HG03108 (cell line): ENCODE results near the gene EFNA4.

Source experiments
- ATAC-seq: cut with Tn5 transposase; IDR thresholded peaks from one replicate; pipeline ENCODE4 v1.9.1; 2021; ENCODE audit warnings: moderate library complexity; ENCODE audit not compliant: unreplicated experiment

The EFNA4 gene

DNA sequence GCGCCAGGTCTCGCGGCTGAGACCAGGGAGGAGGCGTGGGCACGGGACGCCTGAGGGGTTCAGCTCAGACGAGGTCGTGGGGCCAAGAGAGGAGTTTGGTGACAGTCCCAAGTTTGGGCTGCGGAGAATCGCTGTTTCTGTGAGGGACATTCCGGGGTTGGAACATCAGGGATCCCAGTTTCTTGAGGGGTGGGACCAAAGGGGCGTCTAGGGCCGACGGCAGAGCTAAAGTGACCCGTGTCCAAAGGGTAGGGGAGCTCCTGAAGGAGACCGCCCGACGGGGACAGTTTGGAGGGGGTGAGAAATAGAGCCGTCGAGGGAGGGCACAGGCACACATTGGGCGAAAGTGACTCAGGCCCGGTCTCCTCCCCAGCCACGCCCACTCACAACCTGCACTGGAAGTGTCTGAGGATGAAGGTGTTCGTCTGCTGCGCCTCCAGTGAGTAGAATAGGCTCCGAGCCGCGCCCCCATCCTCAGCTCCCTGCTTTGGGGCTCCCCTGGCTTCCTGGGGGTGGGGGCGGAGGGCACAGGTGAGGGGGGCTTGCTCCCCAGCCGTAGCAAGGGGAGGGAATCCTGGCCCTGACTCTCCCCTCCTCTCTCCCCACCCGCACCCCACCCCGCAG lies 22.1 kb downstream of the EFNA4 start:
- ATAC-seq: no peak

DNA sequence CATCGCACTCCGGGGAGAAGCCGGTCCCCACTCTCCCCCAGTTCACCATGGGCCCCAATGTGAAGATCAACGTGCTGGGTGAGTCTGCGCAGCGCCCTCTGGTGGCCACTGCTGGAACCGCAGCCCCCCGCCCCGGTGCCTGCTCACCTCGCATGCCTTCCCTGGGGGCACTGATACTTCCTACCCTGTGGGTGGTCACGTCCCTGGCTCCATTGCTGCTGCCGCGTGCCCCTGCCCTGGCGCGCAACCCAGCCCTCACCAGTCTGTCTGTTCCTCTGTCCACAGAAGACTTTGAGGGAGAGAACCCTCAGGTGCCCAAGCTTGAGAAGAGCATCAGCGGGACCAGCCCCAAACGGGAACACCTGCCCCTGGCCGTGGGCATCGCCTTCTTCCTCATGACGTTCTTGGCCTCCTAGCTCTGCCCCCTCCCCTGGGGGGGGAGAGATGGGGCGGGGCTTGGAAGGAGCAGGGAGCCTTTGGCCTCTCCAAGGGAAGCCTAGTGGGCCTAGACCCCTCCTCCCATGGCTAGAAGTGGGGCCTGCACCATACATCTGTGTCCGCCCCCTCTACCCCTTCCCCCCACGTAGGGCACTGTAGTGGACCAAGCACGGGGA lies 22.7 kb downstream of the EFNA4 start:
- ATAC-seq: no peak

DNA sequence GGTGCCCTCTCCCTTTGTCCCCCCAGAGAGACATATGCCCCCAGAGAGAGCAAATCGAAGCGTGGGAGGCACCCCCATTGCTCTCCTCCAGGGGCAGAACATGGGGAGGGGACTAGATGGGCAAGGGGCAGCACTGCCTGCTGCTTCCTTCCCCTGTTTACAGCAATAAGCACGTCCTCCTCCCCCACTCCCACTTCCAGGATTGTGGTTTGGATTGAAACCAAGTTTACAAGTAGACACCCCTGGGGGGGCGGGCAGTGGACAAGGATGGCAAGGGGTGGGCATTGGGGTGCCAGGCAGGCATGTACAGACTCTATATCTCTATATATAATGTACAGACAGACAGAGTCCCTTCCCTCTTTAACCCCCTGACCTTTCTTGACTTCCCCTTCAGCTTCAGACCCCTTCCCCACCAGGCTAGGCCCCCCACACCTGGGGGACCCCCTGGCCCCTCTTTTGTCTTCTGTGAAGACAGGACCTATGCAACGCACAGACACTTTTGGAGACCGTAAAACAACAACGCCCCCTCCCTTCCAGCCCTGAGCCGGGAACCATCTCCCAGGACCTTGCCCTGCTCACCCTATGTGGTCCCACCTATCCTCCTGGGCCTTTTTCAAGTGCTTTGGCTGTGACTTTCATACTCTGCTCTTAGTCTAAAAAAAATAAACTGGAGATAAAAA lies 23.5 kb downstream of the EFNA4 start:
- no peak for ATAC-seq

DNA sequence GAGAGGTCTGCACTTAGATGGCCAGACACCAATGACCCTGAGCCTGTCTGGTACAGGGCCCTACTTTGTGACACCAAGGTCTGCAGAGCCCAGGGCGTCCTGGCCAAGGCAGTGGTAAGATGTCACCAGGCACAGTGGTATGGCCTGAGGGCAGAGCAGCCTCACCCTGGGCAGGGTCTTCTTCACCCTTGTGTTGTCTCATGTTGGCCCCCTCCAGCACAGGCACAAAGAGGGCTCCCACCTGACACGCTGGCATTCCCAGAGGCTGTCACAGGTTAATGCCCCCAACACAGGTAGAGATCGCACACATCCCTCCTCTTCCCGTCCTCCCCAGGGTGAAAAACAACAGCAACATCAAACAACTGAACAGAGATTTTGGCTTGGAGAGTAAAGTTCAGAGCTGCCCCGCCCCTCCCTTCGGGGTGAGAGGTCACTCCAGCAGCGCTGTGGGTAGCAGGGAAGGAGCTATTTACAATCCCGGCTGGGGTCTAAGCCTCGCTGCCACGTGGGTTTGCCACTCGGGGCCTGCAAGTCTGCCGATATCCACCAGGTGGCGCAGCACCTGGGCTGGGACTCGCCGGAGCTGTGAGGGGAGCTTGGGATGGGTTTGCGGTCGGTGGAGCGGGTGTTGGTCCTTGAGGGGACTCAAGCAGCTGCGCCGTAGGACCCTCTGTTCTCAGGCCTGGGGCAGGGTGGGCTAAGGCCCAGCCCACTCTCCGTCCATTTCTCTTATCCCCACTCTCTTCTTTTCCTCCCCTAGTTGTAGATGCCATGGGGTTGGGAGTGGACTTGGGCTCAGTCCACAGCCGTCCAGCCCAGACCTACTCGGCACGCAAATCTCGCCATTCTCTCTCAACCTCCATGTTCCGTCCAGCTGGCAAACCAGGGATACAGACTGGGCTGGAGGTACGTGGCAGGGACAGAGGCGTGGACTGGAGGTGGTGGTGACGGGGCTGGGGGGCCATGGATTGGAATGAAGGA lies 27.8 kb downstream of the EFNA4 start:
- ATAC-seq: no peak

- no peak for ATAC-seq
Observed at GRCh38 chr1:155092131-155092530, 28.6 kb downstream of the EFNA4 start.

- ATAC-seq: no peak
Observed at GRCh38 chr1:155092641-155093040, 29.1 kb downstream of the EFNA4 start.

DNA sequence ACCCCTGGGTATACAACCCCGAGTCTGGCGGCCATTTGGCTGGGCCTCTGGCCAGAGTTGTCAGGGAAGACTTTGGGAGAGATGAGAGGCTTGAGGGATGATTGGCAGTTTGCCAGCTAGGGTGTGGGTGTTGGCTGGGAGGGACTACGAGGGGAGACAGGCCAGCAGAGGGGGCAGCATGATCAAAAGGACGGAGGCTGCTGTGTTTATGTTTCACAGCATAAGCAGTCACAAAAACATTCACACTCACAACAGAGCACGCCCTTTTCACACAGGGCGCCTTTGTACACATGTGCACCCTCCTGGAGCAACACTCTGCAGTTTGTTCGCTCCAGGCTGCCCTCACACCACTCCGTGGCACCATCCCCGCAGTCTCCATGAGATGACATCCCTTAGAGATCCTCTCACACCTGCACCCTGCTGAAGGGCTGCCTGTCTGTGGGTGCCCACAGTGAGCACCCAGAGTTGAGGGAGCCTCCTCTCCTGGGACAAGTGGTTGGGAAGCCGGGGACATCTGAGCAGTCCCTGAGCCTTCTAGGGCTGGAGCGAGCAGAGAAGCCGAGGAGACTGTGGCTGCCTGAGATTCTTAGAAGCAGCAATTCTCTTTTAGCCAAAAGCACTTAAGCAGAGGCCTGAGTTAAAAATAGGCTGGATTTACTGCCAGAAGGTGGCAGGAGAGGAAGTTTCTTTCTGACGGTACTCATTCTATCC lies 30.5 kb downstream of the EFNA4 start:
- no peak for ATAC-seq

DNA sequence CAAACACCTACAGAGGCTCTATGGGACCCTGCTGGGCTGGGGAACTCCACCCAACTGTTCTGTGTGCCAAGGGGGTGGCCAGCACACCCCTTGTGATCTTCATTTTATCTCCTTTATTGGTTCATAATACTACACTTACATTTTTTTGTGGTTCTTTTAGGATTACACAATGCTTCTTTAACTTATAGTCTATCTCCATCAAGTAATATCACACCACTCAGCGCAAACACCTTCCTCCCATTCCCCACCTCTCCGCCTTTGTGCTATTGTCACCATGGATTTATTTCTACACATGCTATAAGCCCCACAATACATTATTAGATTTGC lies 31.0 kb downstream of the EFNA4 start:
- no peak for ATAC-seq

DNA sequence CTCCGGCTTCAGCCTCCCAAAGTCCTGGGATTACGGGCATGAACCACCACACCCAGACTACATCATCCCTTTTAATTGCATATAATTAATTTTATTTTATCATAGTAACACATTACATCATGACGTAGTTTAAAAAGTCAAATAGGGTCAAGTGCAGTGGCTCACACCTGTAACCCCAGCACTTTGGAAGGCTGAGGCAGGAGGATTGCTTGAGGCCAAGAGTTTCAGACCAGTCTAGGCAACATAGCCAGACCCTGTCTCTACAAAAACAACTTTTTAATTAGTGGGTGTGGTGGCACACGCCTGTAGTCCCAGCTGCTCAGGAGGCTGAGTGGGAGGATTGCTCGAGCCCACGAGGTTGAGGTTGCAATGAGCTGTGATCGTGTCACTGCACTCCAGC lies 35.8 kb downstream of the EFNA4 start:
- ATAC-seq: no peak

GRCh38 chr1:155103325-155103724 lies 39.8 kb downstream of the EFNA4 start:
- no peak for ATAC-seq

DNA sequence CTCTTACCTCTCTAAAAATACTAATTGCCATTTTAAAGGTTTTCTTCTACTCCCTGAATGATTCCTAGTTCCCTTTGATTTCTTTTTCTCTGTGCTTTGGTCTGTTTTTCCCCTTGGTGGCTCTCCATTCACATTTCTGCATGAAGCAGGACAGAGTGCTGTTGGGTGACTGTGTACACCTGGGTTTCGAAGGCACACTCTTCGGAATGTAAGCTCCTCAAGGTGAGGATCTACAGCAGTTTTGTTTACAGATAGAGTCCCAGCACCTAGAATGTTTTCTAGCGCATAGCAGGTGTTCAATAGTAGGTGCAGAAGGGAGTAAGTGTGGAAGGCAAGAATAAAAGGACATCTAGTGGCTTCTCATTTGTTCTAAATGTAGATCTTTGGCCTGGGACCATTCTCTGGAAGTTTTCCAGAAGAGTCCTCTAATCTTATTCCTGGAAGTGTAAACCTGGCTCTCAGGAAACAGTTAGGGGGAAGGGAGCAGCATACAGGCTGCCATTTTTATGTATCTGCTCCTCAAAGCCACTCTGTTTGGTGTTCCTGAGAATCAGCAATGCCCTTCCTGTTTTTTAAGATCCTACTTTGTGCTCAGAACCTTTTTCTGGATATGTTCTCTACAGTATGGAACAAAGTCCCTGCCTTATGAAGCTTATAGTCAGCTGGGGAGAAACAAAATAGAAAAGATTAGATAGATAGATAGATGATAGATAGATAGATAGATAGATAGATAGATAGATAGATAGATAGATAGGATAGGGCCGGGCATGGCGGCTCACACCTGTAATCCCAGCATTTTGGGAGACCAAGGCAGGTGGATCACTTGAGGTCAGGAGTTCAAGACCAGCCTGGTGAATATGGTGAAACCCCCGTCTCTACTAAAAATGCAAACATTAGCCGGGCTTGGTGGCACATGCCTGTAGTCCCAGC lies 41.3 kb downstream of the EFNA4 start:
- no peak for ATAC-seq

- no peak for ATAC-seq
Observed at GRCh38 chr1:155105604-155106011, 42.1 kb downstream of the EFNA4 start.

- ATAC-seq: no peak
Observed at GRCh38 chr1:155106862-155107261, 43.3 kb downstream of the EFNA4 start.

DNA sequence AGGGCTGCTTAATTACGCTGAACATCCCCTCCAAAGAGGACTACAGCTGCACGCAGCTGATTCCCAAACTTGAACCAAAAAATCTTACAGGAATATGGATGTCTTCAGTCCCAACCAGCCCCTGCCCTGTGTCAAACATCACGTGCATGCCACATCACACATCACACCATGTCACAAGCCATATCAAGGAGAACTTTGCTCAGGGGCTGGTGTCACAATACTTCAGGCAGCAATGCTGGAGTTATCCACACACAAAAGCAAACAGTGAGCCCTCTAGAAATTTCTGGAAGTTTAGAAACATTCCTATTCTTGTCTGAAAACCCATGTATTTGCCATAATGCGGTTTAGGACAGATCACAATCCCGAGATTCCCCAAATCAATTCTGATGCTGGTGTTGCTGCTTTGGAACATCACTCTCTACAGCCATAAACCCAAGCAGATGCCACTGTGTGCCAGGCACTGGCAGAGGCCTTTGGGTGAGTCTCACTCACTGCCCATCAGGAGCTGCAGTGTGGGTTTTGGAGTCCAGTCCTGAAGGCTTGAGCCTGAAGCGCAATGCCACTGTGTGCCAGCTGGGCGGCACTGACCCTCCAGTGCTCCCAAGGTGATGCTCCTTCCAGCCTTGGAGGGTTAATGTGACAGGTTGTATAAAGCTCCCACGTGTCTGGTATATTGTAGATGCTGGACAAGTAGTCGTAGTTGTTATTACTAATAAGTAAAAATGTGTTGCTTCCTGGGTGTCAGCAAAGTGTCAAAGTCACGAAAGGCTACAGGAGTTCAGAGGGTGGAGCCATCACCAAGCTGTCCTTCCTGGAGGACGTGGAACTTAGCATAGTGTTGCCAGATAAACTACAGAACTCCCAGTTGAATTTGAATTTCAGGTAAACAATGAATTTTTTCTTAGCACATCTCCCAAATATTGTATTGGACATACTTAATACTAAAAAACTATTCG lies 44.0 kb downstream of the EFNA4 start:
- no peak for ATAC-seq

DNA sequence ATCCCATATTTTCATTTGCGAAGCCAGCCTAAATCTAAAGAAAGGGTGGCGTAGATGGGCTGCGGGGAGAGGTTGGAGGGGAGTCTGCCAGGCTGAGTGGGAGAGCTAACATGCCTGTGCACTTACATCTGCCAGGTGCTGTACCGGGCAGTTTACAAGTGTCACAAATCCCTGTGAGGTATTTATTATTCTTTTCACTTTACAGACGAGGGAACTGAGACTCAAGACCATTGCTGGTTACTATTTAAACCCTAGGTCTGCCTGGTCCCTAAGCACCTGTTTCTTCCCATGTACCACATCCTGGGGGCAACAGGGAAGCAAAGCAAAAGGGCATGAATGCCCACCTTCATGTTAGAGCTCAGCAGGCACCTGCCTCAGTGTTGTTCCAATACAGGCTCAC lies 44.8 kb downstream of the EFNA4 start:
- ATAC-seq: no peak

DNA sequence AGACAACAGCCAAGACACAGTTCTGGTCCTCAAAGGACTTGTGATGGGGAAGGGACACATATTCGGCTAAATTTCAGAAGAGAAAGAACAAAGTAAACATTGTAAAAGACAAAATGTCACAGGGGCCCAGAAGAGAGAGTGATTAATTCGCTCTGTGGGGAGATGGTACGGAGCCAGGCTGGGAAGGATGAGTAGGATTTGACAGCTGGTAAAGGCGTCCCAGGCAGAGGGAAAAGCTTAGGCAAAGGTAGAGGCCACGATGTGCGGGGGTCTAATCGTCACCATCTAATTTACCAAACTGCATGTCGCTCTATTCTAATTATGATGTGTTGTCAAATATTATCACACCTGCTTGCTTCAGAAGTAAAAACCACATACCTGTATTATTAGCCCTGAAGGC lies 46.8 kb downstream of the EFNA4 start:
- ATAC-seq: no peak

- no peak for ATAC-seq
Observed at GRCh38 chr1:155110826-155111225, 47.3 kb downstream of the EFNA4 start.

DNA sequence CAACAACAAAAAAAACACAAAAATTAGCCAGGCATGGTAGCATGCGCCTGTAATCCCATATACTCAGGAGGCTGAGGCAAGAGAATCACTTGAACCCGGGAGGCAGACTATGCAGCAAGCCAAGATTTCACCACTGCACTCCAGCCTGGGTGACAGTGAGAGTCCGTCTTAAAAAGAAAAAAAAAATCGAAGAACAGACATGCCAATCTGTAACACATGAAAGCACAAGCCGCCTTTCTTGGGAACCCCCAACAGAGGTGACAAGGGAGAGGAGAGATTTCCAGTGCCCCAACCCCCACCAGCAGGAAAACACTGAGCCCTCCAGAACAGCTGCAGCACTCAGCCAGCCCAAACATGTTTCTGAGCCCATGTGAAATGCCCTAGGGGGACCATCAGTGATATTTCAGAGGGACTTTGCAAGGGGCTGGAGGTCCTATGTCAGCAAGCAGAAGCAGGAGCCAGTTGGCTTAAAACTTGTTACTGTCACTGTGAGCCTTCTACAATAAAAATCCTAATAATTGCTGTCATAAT lies 50.0 kb downstream of the EFNA4 start:
- ATAC-seq: no peak
